GM19438 (cell line): ENCODE data around the gene ACVR1B.

Experiments used
- ATAC-seq: cut with Tn5 transposase; IDR thresholded peaks from one replicate; pipeline ENCODE4 v1.9.1; 2021; ENCODE audit warnings: low read depth; ENCODE audit not compliant: unreplicated experiment

ACVR1B gene

GRCh38 chr12:52003016-52003550 lies 51.6 kb downstream of the ACVR1B start:
- no peak for ATAC-seq

DNA sequence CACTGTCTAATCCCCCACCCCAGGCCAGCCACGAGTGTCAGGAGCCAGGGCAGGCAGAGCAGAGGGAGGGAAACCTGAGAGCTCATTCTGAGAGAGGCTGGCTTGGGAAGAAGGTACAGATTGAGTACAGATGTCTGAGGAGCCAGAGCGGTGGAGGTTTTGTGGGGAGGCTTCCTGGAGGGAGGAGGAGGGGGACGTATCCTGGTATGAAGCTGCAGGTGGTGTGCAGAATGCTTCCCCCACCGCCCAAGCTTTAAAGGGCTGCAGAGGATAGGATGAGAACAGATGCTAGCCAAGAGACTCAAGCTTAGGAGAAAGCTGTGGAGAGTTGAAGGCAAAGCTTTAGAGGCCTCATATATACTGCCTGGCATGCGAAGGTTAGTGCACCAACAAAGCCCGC lies 52.1 kb downstream of the ACVR1B start:
- ATAC-seq = no peak

DNA sequence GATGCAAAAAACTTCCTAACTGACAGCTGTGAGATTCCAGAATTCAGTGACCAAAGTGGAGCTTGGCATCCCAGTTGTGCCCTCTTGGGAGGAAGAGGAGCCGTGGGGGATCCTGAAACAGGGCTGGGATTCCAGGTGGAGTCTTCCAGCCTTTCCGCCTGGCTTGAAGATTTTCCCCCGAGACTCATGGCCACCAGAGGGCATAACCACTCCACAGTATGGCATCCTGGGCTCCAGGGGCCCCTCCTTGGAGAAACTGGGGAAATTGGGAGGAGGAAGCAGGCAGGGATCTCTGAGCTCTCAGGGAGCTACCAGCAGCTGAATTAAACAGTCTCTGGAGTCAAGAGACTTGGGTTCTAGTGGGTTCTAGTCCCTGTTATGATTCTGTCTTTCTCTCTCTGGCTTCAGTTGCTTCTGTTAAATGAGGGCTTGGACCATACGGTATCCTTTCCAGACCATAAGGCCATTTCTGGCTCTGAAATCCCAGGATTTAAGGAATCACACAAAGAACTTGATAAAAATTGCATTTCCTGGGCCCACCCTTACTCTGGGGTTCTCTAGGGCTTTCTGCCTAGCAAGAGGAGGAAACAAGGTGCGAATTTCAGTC lies 52.6 kb downstream of the ACVR1B start:
- ATAC-seq = no peak

- ATAC-seq = no peak
These were observed 53.9 kb downstream of the ACVR1B start for GRCh38 chr12:52005218-52005902.

GRCh38 chr12:52005903-52006703 lies 54.6 kb downstream of the ACVR1B start:
- ATAC-seq = peak; percentile 67

DNA sequence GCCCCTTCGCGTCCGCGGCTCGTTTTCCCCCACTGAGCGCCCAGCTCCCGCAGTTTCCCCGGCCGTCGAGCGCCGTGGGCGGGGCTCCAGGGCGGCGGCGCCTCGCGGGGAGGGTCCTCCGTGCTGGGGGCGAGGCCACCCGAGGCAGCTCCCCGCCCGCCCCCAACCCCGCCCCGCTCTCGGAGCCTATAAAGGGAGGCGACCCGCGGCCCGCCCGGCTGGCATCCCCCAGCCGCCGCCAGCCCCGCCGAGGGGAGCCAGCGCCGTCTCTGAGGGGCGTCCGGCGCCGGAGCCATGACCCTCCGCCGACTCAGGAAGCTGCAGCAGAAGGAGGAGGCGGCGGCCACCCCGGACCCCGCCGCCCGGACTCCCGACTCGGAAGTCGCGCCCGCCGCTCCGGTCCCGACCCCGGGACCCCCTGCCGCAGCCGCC lies 55.2 kb downstream of the ACVR1B start, which contains the start of gene TAMALIN:
Gene TAMALIN (plus strand): TSS at position 221 of the 432 bp plus-strand sequence. CDS start 74 bp downstream, at position 295.
- ATAC-seq = no peak

DNA sequence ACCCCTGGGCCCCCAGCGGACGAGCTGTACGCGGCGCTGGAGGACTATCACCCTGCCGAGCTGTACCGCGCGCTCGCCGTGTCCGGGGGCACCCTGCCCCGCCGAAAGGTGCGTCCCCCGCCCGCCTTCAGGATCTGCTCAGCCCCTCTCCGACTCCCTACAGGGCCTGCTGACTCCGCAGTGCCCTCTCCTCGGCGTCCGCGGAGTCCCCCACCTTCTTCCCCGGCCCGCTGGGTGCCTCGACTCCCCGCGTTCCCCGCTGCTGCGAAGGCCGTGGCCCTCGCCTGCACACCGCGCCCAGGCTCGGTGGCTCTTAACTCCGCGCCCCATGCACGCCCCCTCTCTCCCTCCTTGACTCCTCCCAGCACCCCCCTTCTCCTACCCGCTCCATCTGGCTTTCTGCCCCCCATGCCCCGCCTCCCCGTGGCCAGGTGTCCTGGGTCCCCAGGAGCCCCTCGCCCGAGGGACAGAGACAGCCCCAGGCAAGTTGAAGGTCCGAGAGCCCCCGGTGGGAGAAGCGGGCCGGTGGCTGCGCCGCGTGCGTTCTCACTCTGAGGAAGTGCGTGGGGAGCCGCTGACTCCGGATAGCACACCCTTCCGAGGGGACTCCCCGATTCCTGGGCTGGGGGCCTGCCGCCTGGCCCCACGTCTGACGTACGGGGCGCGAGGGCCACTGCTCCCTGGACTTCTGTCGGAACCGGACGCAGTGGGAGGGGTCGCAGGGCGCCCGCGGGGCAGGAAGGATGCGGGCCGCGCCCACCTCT lies 55.8 kb downstream of the ACVR1B start:
- no peak for ATAC-seq

- no peak for ATAC-seq
These were observed 56.5 kb downstream of the ACVR1B start for GRCh38 chr12:52007982-52008510.

DNA sequence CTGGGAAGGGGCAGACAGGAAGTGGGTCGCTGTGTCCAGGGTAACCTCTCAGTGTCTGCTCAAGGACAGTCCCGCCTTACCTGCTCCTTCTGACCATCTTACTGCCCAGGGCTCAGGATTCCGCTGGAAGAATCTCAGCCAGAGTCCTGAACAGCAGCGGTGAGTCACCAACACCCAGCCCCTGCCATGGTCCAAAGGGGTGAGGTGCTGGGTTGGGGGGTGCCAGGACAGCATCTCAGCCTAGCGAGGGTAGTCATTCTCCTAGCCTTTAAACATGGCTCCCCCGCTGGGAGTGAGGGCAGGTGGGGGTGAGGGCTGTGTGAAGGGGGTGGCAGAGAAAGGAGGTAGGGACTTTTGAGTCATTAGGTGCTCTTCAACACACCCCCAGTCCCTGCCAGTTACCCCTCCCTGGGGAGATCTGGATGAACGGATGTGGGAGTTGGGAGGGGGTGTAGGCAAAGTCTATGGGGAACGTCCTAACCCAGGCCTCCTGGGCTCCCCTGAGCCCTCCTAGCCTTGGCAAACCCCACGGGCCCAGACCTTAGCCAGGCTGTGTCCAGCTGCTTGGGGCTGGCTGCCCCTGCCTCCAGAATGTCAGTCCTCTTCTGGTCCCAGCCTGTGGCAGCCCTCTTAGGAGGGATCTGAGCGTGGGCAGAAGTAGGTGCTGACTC lies 57.7 kb downstream of the ACVR1B start:
- ATAC-seq = no peak

GRCh38 chr12:52010152-52010622 lies 58.7 kb downstream of the ACVR1B start:
- ATAC-seq = no peak

- no peak for ATAC-seq
These were observed 59.4 kb downstream of the ACVR1B start for GRCh38 chr12:52010692-52011601.

DNA sequence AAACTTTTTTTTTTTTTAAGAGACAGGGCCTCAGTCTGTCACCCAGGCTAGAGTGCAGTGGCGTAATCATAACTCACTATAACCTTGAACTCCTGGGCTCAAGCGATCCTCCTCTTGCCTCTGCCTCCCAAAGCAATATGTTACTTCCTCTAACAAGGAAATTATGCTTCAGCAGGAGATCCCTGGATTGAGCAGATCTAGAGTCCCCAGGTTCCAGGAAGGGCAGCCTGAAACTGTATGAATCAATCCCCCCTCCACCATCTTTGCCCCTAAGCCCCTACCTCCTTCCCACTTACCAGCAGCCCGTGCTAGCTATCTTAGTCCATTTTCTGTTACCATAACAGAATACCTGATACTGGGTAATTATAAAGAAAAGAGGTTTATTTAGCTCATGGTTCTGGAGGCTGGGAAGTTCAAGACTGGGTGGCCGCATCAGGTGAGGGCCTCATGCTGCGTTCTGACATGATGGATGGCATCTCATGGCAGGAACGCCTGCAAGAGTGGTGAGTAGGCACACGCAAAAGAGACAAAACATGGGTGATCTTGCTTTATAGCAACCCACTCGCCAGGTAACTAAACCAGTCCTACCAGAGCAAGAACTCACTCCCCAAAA lies 60.2 kb downstream of the ACVR1B start:
- ATAC-seq = no peak

DNA sequence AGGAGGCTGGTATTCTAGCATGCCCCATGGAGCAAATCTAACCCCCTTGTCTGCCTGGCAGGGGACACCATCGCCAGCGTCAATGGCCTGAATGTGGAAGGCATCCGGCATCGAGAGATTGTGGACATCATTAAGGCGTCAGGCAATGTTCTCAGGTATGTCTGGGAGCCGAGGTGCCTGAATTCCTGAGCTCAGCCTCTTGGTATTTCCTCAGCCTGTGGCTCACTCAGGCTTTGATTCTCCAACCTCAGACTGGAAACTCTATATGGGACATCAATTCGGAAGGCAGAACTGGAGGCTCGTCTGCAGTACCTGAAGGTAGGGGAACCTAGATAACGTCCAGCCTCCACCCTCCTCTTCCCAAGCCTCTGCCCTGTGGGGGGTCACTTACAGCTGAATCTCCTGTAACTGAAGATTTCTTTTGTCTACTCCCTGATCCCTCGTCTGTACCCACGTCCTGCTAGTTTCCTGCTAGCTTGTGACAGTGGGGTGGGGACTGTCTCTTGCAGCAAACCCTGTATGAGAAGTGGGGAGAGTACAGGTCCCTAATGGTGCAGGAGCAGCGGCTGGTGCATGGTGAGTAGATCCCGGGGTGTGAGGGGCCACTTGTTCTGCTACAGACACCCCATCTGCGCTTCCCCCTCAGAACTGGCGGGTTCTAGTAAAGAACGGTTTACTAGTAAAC lies 62.3 kb downstream of the ACVR1B start:
- ATAC-seq = no peak

GRCh38 chr12:52014567-52015530 lies 63.4 kb downstream of the ACVR1B start:
- ATAC-seq = no peak

DNA sequence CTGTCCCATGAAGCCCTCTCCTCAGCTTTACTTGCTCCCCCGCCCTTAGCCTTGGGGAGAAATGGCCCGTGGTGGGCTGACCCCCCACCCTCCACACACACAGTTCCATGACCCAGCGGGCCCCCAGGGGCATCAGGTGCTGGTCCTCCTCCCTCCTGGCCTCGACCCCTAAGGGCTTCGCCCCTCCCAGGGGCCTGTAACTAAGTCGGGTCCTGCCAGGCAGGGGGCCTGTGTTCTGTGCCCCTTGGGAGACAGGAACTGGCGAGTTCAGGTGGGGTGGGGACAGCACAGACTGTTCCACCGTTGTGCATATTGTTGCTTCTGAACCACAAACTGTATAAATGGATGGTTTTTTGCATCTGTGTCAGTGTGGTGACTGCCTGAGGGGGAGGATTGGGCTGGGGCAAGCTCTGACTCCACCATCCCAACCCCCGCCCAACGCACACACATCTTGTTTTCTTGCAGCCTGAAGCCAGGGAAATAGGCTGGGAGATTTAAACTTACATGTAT lies 64.1 kb downstream of the ACVR1B start:
- no peak for ATAC-seq

DNA sequence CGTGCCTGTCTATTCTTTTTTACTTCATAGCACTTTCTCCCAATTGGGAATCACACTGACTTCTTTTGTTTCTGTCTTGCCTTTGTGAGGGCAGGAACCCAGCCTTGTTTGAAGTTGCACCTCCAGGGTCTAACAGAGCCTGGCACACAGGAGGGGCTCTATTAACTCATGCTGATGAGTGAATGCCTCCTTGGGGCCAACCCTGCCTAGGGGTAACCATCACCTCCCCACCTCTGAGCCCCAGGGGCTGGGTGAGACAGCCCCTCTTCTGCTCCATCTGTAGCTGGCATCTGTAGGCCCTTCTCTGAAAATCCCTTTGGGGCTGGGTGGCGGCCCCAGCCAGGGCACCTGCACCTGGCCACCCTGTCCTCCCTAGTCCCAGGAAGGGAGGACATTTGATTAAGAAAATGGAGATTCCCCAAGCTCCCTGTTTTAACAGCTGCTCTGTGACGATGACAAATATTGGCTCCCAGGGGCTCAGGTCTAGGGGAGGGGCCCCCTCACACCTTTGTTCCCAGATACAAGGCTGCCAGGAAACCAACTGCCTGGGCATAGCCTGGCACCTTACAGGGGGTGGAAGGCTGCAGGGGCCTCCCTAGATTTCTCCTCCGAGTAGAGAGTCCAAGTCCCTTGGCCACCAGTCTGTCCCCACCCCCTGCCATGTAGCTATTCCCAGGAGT lies 67.1 kb downstream of the ACVR1B start:
- ATAC-seq = no peak
